ENCODE data around the gene SLC13A3.
A peak's percentile ranks its signal among the peaks of the same experiment; 100 is the strongest.

Gene SLC13A3

GRCh38 chr20:46651091-46651962, at the start of gene SLC13A3:
TSS of gene SLC13A3 (minus strand) at chr20:46651459. CDS start at chr20:46651421, 38 bp downstream.
- no peak for DNase-seq (ENCODE audit: low spot score)

- DNase-seq (ENCODE audit: low spot score), result no peak
These were observed 49.8 kb upstream of the SLC13A3 start for GRCh38 chr20:46701057-46701456.

GRCh38 chr20:46700481-46700880, 49.2 kb upstream of the SLC13A3 start:
- DNase-seq (ENCODE audit: low spot score), result no peak

GRCh38 chr20:46699651-46700359, 48.5 kb upstream of the SLC13A3 start:
- peak; percentile 23 for DNase-seq (ENCODE audit: low spot score)

- no peak for DNase-seq (ENCODE audit: low spot score)
These were observed 47.5 kb upstream of the SLC13A3 start for GRCh38 chr20:46698788-46699187.

GRCh38 chr20:46696791-46697279, 45.6 kb upstream of the SLC13A3 start:
- DNase-seq (ENCODE audit: low spot score), result no peak

GRCh38 chr20:46695892-46696291, 44.6 kb upstream of the SLC13A3 start:
- no peak for DNase-seq (ENCODE audit: low spot score)

GRCh38 chr20:46694484-46694883, 43.2 kb upstream of the SLC13A3 start:
- peak; percentile 41 for DNase-seq (ENCODE audit: low spot score)

GRCh38 chr20:46691196-46691595, 39.9 kb upstream of the SLC13A3 start:
- DNase-seq (ENCODE audit: low spot score), result no peak

GRCh38 chr20:46690219-46691106, 39.2 kb upstream of the SLC13A3 start:
- DNase-seq (ENCODE audit: low spot score), result peak; percentile 38

GRCh38 chr20:46689754-46690085, 38.5 kb upstream of the SLC13A3 start:
- no peak for DNase-seq (ENCODE audit: low spot score)

GRCh38 chr20:46689082-46689753, 38.0 kb upstream of the SLC13A3 start, which contains the start of gene TP53RK:
TSS of gene TP53RK (minus strand) at chr20:46689444. CDS start at chr20:46689414, 30 bp downstream.
- peak; percentile 92 for DNase-seq (ENCODE audit: low spot score)

GRCh38 chr20:46688151-46689081, 37.2 kb upstream of the SLC13A3 start:
- peak; percentile 16 for DNase-seq (ENCODE audit: low spot score)

- DNase-seq (ENCODE audit: low spot score), result no peak
These were observed 32.9 kb upstream of the SLC13A3 start for GRCh38 chr20:46683939-46684750.

- DNase-seq (ENCODE audit: low spot score), result no peak
These were observed 32.3 kb upstream of the SLC13A3 start for GRCh38 chr20:46683668-46683938.

- no peak for DNase-seq (ENCODE audit: low spot score)
These were observed 31.9 kb upstream of the SLC13A3 start for GRCh38 chr20:46683011-46683667.

- DNase-seq (ENCODE audit: low spot score), result no peak
These were observed 31.0 kb upstream of the SLC13A3 start for GRCh38 chr20:46682063-46682821.
